HG03342 (cell line): ENCODE data around the gene GGA1.

ENCODE experiments used
- ATAC-seq: cut with Tn5 transposase; IDR thresholded peaks from one replicate; pipeline ENCODE4 v1.9.1; 2021; ENCODE audit warnings: mild to moderate bottlenecking, moderate library complexity; ENCODE audit not compliant: unreplicated experiment

The GGA1 gene, protein sequence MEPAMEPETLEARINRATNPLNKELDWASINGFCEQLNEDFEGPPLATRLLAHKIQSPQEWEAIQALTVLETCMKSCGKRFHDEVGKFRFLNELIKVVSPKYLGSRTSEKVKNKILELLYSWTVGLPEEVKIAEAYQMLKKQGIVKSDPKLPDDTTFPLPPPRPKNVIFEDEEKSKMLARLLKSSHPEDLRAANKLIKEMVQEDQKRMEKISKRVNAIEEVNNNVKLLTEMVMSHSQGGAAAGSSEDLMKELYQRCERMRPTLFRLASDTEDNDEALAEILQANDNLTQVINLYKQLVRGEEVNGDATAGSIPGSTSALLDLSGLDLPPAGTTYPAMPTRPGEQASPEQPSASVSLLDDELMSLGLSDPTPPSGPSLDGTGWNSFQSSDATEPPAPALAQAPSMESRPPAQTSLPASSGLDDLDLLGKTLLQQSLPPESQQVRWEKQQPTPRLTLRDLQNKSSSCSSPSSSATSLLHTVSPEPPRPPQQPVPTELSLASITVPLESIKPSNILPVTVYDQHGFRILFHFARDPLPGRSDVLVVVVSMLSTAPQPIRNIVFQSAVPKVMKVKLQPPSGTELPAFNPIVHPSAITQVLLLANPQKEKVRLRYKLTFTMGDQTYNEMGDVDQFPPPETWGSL

GRCh38 chr22:37608477-37609239, at the start of gene GGA1:
TSS of gene GGA1 (plus strand) at chr22:37608834. CDS start at chr22:37608861, 27 bp downstream.
- peak; percentile 63 for ATAC-seq

DNA sequence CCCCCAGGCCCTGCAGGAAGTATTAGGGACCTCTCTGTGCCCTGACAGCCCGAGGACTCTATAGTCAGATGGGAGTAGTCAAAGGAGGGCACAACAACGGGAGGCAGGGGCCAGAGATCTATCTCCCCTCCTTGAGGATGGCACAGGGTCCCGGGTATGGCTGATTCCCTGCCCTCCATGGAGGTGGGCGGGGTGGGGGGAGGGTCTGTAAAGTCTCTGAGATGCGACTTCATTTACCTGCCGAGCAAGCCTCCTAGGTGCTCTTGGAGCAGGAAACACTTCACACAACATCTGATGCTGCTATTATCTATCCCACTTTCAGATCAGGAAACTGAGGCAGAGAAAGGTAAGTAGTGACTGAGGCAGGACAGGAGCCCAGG, 49.1 kb upstream of the GGA1 start:
- ATAC-seq = no peak

- ATAC-seq = no peak
Observed at GRCh38 chr22:37559901-37560607, 48.6 kb upstream of the GGA1 start, which contains the start of gene CDC42EP1. TSS of gene CDC42EP1 (plus strand) at chr22:37560480. CDS start at chr22:37566350, 5,870 bp downstream.

GRCh38 chr22:37560608-37561211, 47.9 kb upstream of the GGA1 start:
- no peak for ATAC-seq

GRCh38 chr22:37561212-37562048, 47.2 kb upstream of the GGA1 start:
- no peak for ATAC-seq

GRCh38 chr22:37562049-37562875, 46.4 kb upstream of the GGA1 start:
- ATAC-seq = no peak

GRCh38 chr22:37563153-37564081, 45.2 kb upstream of the GGA1 start:
- ATAC-seq = no peak

GRCh38 chr22:37564111-37564711, 44.4 kb upstream of the GGA1 start:
- no peak for ATAC-seq

- ATAC-seq = no peak
Observed at GRCh38 chr22:37565830-37566229, 42.8 kb upstream of the GGA1 start.

DNA sequence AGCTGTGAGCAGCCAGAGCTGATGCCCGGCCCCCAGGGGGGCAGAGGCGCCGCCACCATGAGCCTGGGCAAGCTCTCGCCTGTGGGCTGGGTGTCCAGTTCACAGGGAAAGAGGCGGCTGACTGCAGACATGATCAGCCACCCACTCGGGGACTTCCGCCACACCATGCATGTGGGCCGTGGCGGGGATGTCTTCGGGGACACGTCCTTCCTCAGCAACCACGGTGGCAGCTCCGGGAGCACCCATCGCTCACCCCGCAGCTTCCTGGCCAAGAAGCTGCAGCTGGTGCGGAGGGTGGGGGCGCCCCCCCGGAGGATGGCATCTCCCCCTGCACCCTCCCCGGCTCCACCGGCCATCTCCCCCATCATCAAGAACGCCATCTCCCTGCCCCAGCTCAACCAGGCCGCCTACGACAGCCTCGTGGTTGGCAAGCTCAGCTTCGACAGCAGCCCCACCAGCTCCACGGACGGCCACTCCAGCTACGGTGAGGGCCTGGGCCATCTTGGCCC, 42.3 kb upstream of the GGA1 start:
- no peak for ATAC-seq

- ATAC-seq = no peak
Observed at GRCh38 chr22:37566903-37567798, 41.5 kb upstream of the GGA1 start.

- ATAC-seq = no peak
Observed at GRCh38 chr22:37568012-37568411, 40.6 kb upstream of the GGA1 start.

- no peak for ATAC-seq
Observed at GRCh38 chr22:37568448-37569008, 40.1 kb upstream of the GGA1 start.

GRCh38 chr22:37569009-37569920, 39.4 kb upstream of the GGA1 start:
- no peak for ATAC-seq
